Stimulated activated CD4-positive, alpha-beta T cell treated with anti-CD3 and anti-CD28 coated beads, Interleukin-4, amount 100 ng/mL, for 24 hours (primary cell): ENCODE data around the gene FRRS1L.

Experiments
- DNase-seq: peaks from one replicate; pipeline ENCODE4 v3.0.0-alpha.2; 2020

Gene FRRS1L

GRCh38 chr9:109166771-109167601 is at the start of gene FRRS1L:
FRRS1L (minus strand) TSS chr9:109167249; CDS start chr9:109167138, 111 bp downstream.
- DNase-seq, result no peak

GRCh38 chr9:109214414-109214813 is 47.4 kb upstream of the FRRS1L start:
- DNase-seq, result no peak

- DNase-seq, result no peak
Observed at GRCh38 chr9:109213285-109214121, 46.5 kb upstream of the FRRS1L start.

GRCh38 chr9:109212768-109213167 is 45.7 kb upstream of the FRRS1L start:
- no peak for DNase-seq

- no peak for DNase-seq
Observed at GRCh38 chr9:109206670-109207069, 39.6 kb upstream of the FRRS1L start.

GRCh38 chr9:109205526-109205925 is 38.5 kb upstream of the FRRS1L start:
- DNase-seq, result no peak

- no peak for DNase-seq
Observed at GRCh38 chr9:109203761-109204360, 36.8 kb upstream of the FRRS1L start.

- DNase-seq, result no peak
Observed at GRCh38 chr9:109199676-109200075, 32.6 kb upstream of the FRRS1L start.

GRCh38 chr9:109198736-109199382 is 31.8 kb upstream of the FRRS1L start:
- no peak for DNase-seq

- no peak for DNase-seq
Observed at GRCh38 chr9:109193974-109194556, 27.0 kb upstream of the FRRS1L start.

GRCh38 chr9:109192732-109193361 is 25.8 kb upstream of the FRRS1L start:
- DNase-seq, result no peak

- no peak for DNase-seq
Observed at GRCh38 chr9:109191746-109192145, 24.7 kb upstream of the FRRS1L start.

- DNase-seq, result no peak
Observed at GRCh38 chr9:109190151-109190550, 23.1 kb upstream of the FRRS1L start.

- no peak for DNase-seq
Observed at GRCh38 chr9:109186857-109187520, 19.9 kb upstream of the FRRS1L start.

GRCh38 chr9:109182940-109183798 is 16.1 kb upstream of the FRRS1L start:
- no peak for DNase-seq

- DNase-seq, result no peak
Observed at GRCh38 chr9:109182550-109182939, 15.5 kb upstream of the FRRS1L start.

GRCh38 chr9:109181284-109181683 is 14.2 kb upstream of the FRRS1L start:
- DNase-seq, result peak; percentile 46

- DNase-seq, result no peak
Observed at GRCh38 chr9:109179801-109180523, 12.9 kb upstream of the FRRS1L start.

GRCh38 chr9:109176963-109177362 is 9.9 kb upstream of the FRRS1L start:
- DNase-seq, result no peak

- DNase-seq, result no peak
Observed at GRCh38 chr9:109176386-109176785, 9.3 kb upstream of the FRRS1L start.
